H1 (cell line): Measurements from ENCODE around the gene GPRC6A. TPM values are rescaled to one million over a fixed set of nuclear protein-coding genes. Genes with fewer than 3 reads are reported as not detected.

Experiments
- CTCF ChIA-PET: fragments of 300-600 bp; sonication (Branson Sonifier 250); formaldehyde crosslinking; loops from one replicate; lab custom pipeline; 2021; ENCODE audit not compliant: partially characterized antibody; lab: Charles Lee
- POLR2A ChIA-PET: fragments of 300-600 bp; sonication (Branson Sonifier 250); formaldehyde crosslinking; loops from one replicate; lab custom pipeline; 2021; ENCODE audit warnings: inconsistent platforms; ENCODE audit not compliant: partially characterized antibody; lab: Charles Lee
- DNase-seq, 2 experiments: peaks; one replicate each; pipeline versions ENCODE4 v3.0.0 to v3.0.0-alpha.2; 2010 to 2022; ENCODE audit warnings: low spot score in 2 of 2, low read depth in 1 of 2, mixed read lengths in 1 of 2
- FAIRE-seq: peaks from 2 replicates; lab custom pipeline; 2011; peaks lifted over from hg19 to GRCh38; lab: Jason Lieb, UNC
- H2AFZ ChIP-seq: 2 replicates; pipeline ENCODE4 v1.8.1; 2012; ENCODE audit warnings: low read length, inconsistent platforms
- H2AK5ac ChIP-seq: 2 replicates; pipeline ENCODE4 v1.6.1; 2013; ENCODE audit warnings: low read depth, low read length
- H2BK120ac ChIP-seq: replicated peaks from 2 replicates; pipeline ENCODE3; 2013; ENCODE audit warnings: low read depth, low read length, inconsistent platforms
- H2BK12ac ChIP-seq: 2 replicates; pipeline ENCODE4 v1.6.1; 2013; ENCODE audit warnings: low read depth, low read length
- H2BK15ac ChIP-seq: 2 replicates; pipeline ENCODE4 v1.6.1; 2013; ENCODE audit warnings: low read length
- H2BK20ac ChIP-seq: 2 replicates; pipeline ENCODE4 v1.6.1; 2013; ENCODE audit warnings: low read length
- H2BK5ac ChIP-seq: 2 replicates; pipeline ENCODE4 v1.6.1; 2013; ENCODE audit warnings: low read depth, low read length
- H3K14ac ChIP-seq: 2 replicates; pipeline ENCODE4 v1.6.1; 2013; ENCODE audit warnings: inconsistent platforms; ENCODE audit not compliant: insufficient read length
- H3K18ac ChIP-seq: 2 replicates; pipeline ENCODE4 v1.6.1; 2013; ENCODE audit warnings: low read length; ENCODE audit errors: extremely low read depth
- H3K23ac ChIP-seq: 2 replicates; pipeline ENCODE4 v1.6.1; 2013; ENCODE audit warnings: inconsistent platforms; ENCODE audit not compliant: insufficient read length
- H3K23me2 ChIP-seq: 2 replicates; pipeline ENCODE4 v1.6.1; 2013; ENCODE audit warnings: low read depth, low read length
- H3K27ac ChIP-seq: 2 replicates; pipeline ENCODE4 v1.6.1; 2011; ENCODE audit warnings: low read depth, low read length, inconsistent platforms
- H3K27me3 ChIP-seq, 4 experiments: replicated peaks in 1 of 4; 1 replicate in 1 of 4; 2 replicates in 3 of 4; pipeline versions ENCODE4 v1.6.1 to v1.8.1; 2011 to 2013; ENCODE audit warnings: low read length in 3 of 4, mild to moderate bottlenecking in 3 of 4, inconsistent platforms in 2 of 4, mixed read lengths in 2 of 4, moderate library complexity in 1 of 4; ENCODE audit not compliant: control insufficient read depth in 3 of 4, insufficient read depth in 3 of 4; ENCODE audit errors: extremely low read depth in 1 of 4
- H3K36me3 ChIP-seq, 4 experiments: 2 replicates each; pipeline versions ENCODE4 v1.6.1 to v1.8.1; 2011 to 2013; ENCODE audit warnings: mild to moderate bottlenecking in 4 of 4, low read length in 3 of 4, moderate library complexity in 2 of 4, control low read depth in 1 of 4, inconsistent platforms in 1 of 4; ENCODE audit not compliant: insufficient read depth in 4 of 4, control insufficient read depth in 2 of 4
- H3K4ac ChIP-seq: replicated peaks from 2 replicates; pipeline ENCODE3; 2013; ENCODE audit warnings: low read length, low read depth, mixed read lengths, inconsistent platforms; ENCODE audit not compliant: insufficient read length
- H3K4me1 ChIP-seq, 4 experiments: replicated peaks in 1 of 4; 1 replicate in 1 of 4; 2 replicates in 3 of 4; pipeline versions ENCODE4 v1.6.1 to v1.8.1; 2011 to 2013; ENCODE audit warnings: low read length in 3 of 4, inconsistent platforms in 2 of 4, mixed read lengths in 1 of 4; ENCODE audit not compliant: insufficient read depth in 4 of 4, control insufficient read depth in 3 of 4
- H3K4me2 ChIP-seq, 2 experiments: 2 replicates each; pipeline versions ENCODE4 v1.6.1 to v1.8.1; 2011 to 2013; ENCODE audit warnings: low read depth in 2 of 2, low read length in 2 of 2, control low read depth in 1 of 2, inconsistent platforms in 1 of 2, mild to moderate bottlenecking in 1 of 2; ENCODE audit not compliant: insufficient read depth in 1 of 2
- H3K4me3 ChIP-seq, 4 experiments: fragments of 200-600, 300-600 bp in 1 of 4; sonication (generic), shearing (Covaris generic), sonication (Bioruptor Twin) in 1 of 4; 2 replicates each; pipeline versions ENCODE4 v1.5.1 to v1.8.1; 2011 to 2016; ENCODE audit warnings: low read length in 4 of 4, low read depth in 3 of 4, control low read depth in 2 of 4, inconsistent platforms in 2 of 4, mild to moderate bottlenecking in 2 of 4, mixed read lengths in 1 of 4, moderate library complexity in 1 of 4; ENCODE audit not compliant: insufficient read depth in 2 of 4; ENCODE audit errors: extremely low read depth in 1 of 4
- H3K56ac ChIP-seq: replicated peaks from 2 replicates; pipeline ENCODE3; 2013; ENCODE audit warnings: low read depth, mild to moderate bottlenecking, mixed read lengths, low read length, inconsistent platforms; ENCODE audit not compliant: insufficient read length
- H3K79me1 ChIP-seq: 2 replicates; pipeline ENCODE4 v1.6.1; 2013; ENCODE audit warnings: low read depth, low read length, control low read depth
- H3K79me2 ChIP-seq, 2 experiments: 2 replicates each; pipeline versions ENCODE4 v1.6.1 to v1.8.1; 2012 to 2013; ENCODE audit warnings: low read length in 2 of 2, mild to moderate bottlenecking in 2 of 2, inconsistent platforms in 1 of 2; ENCODE audit not compliant: insufficient read depth in 2 of 2, control insufficient read depth in 1 of 2
- H3K9ac ChIP-seq, 4 experiments: replicated peaks in 1 of 4; 1 replicate in 1 of 4; 2 replicates in 3 of 4; pipeline versions ENCODE4 v1.6.1 to v1.8.1; 2011 to 2013; ENCODE audit warnings: low read depth in 3 of 4, low read length in 3 of 4, control low read depth in 2 of 4, mild to moderate bottlenecking in 2 of 4, moderate library complexity in 2 of 4, inconsistent platforms in 1 of 4; ENCODE audit errors: extremely low read depth in 1 of 4
- H3K9me3 ChIP-seq, 2 experiments: 2 replicates each; pipeline versions ENCODE4 v1.6.1 to v1.8.1; 2012 to 2013; ENCODE audit warnings: mild to moderate bottlenecking in 2 of 2, moderate library complexity in 2 of 2, control low read depth in 1 of 2, inconsistent platforms in 1 of 2, low read depth in 1 of 2, low read length in 1 of 2, mixed read lengths in 1 of 2; ENCODE audit not compliant: insufficient read depth in 2 of 2
- H4K20me1 ChIP-seq, 2 experiments: replicated peaks in 1 of 2; 2 replicates each; pipeline versions ENCODE3 to v1.8.1; 2011 to 2013; ENCODE audit warnings: inconsistent platforms in 2 of 2, low read length in 2 of 2, mild to moderate bottlenecking in 1 of 2; ENCODE audit not compliant: insufficient read depth in 2 of 2, control insufficient read depth in 1 of 2
- H4K5ac ChIP-seq: 2 replicates; pipeline ENCODE4 v1.6.1; 2013; ENCODE audit warnings: low read length, low read depth, mixed read lengths, inconsistent platforms; ENCODE audit not compliant: insufficient read length
- H4K8ac ChIP-seq: 2 replicates; pipeline ENCODE4 v1.8.0; 2013; ENCODE audit warnings: mild to moderate bottlenecking, moderate library complexity, low read length, inconsistent platforms; ENCODE audit not compliant: insufficient read depth; ENCODE audit errors: extremely low read depth
- H4K91ac ChIP-seq: replicated peaks from 2 replicates; pipeline ENCODE3; 2013; ENCODE audit warnings: low read length, mixed read lengths, inconsistent platforms; ENCODE audit not compliant: insufficient read length
- GABPA ChIP-seq: IDR thresholded peaks from 2 replicates; pipeline ENCODE4 v1.6.1; 2011; ENCODE audit warnings: mild to moderate bottlenecking, low read length, moderate library complexity, borderline replicate concordance; ENCODE audit not compliant: insufficient read depth
- WGBS, 2 experiments: shearing (Covaris generic) in 1 of 2; methylation state at CpG; one replicate each; pipeline versions ENCODE4 v1.1.6 to v1.1.7; 2013 to 2015; ENCODE audit warnings: low lambda C conversion rate in 2 of 2, mixed read lengths in 2 of 2, inconsistent platforms in 1 of 2, low coverage in 1 of 2, missing lambda C conversion rate in 1 of 2; ENCODE audit not compliant: insufficient replicate concordance in 2 of 2, insufficient coverage in 1 of 2, insufficient read length in 1 of 2; ENCODE audit errors: extremely low coverage in 1 of 2, missing lambda C conversion rate in 1 of 2; 5-methylcytosine and 5-hydroxymethylcytosine counted together
- polyA plus RNA-seq, 7 experiments: library from polyadenylated mRNA; depleted of rRNA in 3 of 7; stranded (reverse) in 5 of 7; unstranded in 2 of 7; fragments of >200 nt in 5 of 7; fragments of 200-250 nt in 2 of 7; gene quantifications; 1 replicate in 5 of 7; 2 replicates in 1 of 7; 4 replicates in 1 of 7; pipeline versions ENCODE4 v1.2.1 to v1.2.3, GENCODE V29; 2011 to 2013; ENCODE audit warnings: missing spikeins in 2 of 7, mixed read lengths in 2 of 7
- total RNA-seq: library from RNA; stranded (reverse); fragmentation: NEBNext Ultra II Directional; extraction: Animal tissue kit (Norgen Biotek cat#: 25700); gene quantifications from 2 replicates; pipeline ENCODE4 v1.2.1, GENCODE V29; 2021

GPRC6A gene
- total and polyA plus RNA-seq, 2 of the 8 experiments (the other 6 are each of a cell fraction or from before 2014, with no cell fraction given) = 0.09 to 0.22 TPM

DNA sequence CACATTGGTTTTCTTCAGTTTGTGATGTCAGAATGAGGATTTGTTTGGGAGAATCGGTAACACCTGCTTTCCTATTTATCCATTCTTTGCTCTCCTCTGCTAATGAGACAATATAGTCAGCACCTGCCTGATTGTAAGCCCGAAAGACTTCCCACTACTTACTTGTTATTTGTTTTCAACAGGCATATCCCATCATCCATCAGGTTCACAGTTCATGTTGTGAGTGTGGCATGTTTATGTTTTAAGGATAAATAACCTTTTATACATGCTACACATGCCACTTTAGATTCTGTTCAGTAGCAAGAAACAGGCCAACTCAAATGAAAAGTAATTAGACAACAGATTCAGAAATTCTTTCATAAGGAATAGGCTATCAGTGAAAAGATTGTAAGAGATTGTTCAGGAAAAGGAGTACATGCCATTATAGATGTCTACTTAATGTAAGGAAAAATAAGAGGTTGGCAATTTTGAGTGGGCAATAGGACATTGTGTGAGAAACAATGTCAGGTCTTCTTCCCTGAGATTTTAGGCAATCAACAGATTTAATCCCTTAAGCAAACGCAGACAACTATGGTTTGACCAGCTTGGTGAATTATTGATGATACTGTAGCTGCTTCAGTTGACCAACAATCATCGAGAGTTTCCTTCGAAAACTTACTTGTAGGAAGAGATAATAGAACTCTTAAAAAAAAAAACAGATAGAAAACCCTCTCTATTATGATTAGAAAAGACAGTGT lies 7.9 kb upstream of the GPRC6A start:
- H3K4me1 ChIP-seq = no peaks in the 10 kb centered on the region
- H4K20me1 ChIP-seq = no peaks in the 10 kb centered on the region
- H3K23me2 ChIP-seq = no peaks in the 10 kb centered on the region
- no peaks in the 10 kb centered on the region for H3K79me2 ChIP-seq
- H3K27ac ChIP-seq = no peak overlapping the region
- no peak overlapping the region for H3K14ac ChIP-seq
- ChIA-PET CTCF (interaction anchor here (0.9 to 3.2 kb wide), 3 partner anchors 9 to 58 kb away, joined by 3 to 11 read pairs (median 5); no protein-coding TSS in a partner anchor), POLR2A (no interaction called here)
- FAIRE-seq = no peak
- no peak overlapping the region for H4K91ac ChIP-seq
- no peak overlapping the region for H2BK5ac ChIP-seq
- H2BK12ac ChIP-seq = no peak overlapping the region
- H2BK15ac ChIP-seq = no peak overlapping the region
- no peak overlapping the region for H4K5ac ChIP-seq
- H2BK20ac ChIP-seq = no peak overlapping the region
- no peak overlapping the region for H4K8ac ChIP-seq
- no peak overlapping the region for H3K23ac ChIP-seq
- no peaks in the 10 kb centered on the region for H3K79me1 ChIP-seq
- no peak overlapping the region for H3K4ac ChIP-seq
- no peaks in the 10 kb centered on the region for H3K9me3 ChIP-seq
- no peak overlapping the region for H3K4me2 ChIP-seq
- no peaks in the 10 kb centered on the region for H3K27me3 ChIP-seq
- H3K56ac ChIP-seq = no peak overlapping the region
- H3K18ac ChIP-seq = no peak overlapping the region
- H2BK120ac ChIP-seq = no peak overlapping the region
- no peak for TF ChIP-seq GABPA
- TF ChIP-seq, all 59 proteins: peak for 0
- no peak for DNase-seq
- H3K36me3 ChIP-seq = no peaks in the 10 kb centered on the region
- WGBS, 2 experiments = 82% methylated on average over 5 of the region's 5 CpGs; no CpG with 5 or more reads in 1 of the 2 experiments
- H2AK5ac ChIP-seq = no peak overlapping the region
- H2AFZ ChIP-seq = peak overlapping the region; percentile 62; the same call in 1 of the 2 replicates
- H3K4me3 ChIP-seq = no peak overlapping the region
- H3K9ac ChIP-seq = no peak overlapping the region
